UCSD-AML1 (cell line): Measurements from ENCODE around the gene SH3RF3.
A peak's percentile ranks its signal among the peaks of the same experiment; 100 is the strongest.

Experiments
- DNase-seq: peaks from one replicate; lab custom pipeline; 2025; ENCODE audit not compliant: unreplicated experiment; lab: John Stamatoyannopoulos, UW

SH3RF3 gene

GRCh38 chr2:109199790-109200189, 70.8 kb downstream of the SH3RF3 start:
- no peak for DNase-seq

- DNase-seq: no peak
Observed at GRCh38 chr2:109200616-109201464, 71.8 kb downstream of the SH3RF3 start.

GRCh38 chr2:109201465-109202327, 72.7 kb downstream of the SH3RF3 start:
- no peak for DNase-seq

GRCh38 chr2:109202486-109202885, 73.5 kb downstream of the SH3RF3 start:
- no peak for DNase-seq

- no peak for DNase-seq
Observed at GRCh38 chr2:109203246-109204011, 74.4 kb downstream of the SH3RF3 start.

GRCh38 chr2:109204412-109204811, 75.4 kb downstream of the SH3RF3 start:
- DNase-seq: no peak

GRCh38 chr2:109205447-109205846, 76.4 kb downstream of the SH3RF3 start:
- no peak for DNase-seq

GRCh38 chr2:109206569-109207146, 77.7 kb downstream of the SH3RF3 start:
- DNase-seq: no peak

GRCh38 chr2:109207176-109207575, 78.2 kb downstream of the SH3RF3 start:
- no peak for DNase-seq

GRCh38 chr2:109208071-109208950, 79.3 kb downstream of the SH3RF3 start:
- DNase-seq: no peak

GRCh38 chr2:109208951-109209335, 79.9 kb downstream of the SH3RF3 start:
- no peak for DNase-seq

- no peak for DNase-seq
Observed at GRCh38 chr2:109209412-109209811, 80.4 kb downstream of the SH3RF3 start.

- DNase-seq: no peak
Observed at GRCh38 chr2:109209941-109210340, 80.9 kb downstream of the SH3RF3 start.

- no peak for DNase-seq
Observed at GRCh38 chr2:109210431-109211200, 81.6 kb downstream of the SH3RF3 start.

- no peak for DNase-seq
Observed at GRCh38 chr2:109211315-109211714, 82.3 kb downstream of the SH3RF3 start.

- no peak for DNase-seq
Observed at GRCh38 chr2:109212836-109213563, 84.0 kb downstream of the SH3RF3 start.

- DNase-seq: peak; percentile 86
Observed at GRCh38 chr2:109213646-109214433, 84.8 kb downstream of the SH3RF3 start.
